Measurements from ENCODE around the gene GARNL3.

DNA sequence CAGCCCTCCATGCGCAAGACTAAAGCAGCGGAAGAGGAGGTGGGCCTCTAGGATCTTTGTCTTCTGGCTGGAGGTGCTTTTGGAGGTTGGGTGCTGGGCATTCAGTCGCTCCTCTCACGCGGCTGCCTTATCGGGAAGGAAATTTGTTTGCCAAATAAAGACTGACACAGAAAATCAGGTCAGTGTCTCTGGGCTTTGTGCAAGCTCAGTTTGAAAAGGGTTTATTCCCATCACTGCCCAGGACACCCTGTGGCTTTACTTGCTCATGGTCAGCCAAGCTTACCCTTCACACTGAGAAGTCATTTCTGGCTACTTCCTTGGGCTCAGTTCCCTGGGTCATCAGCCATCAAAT lies 142.9 kb downstream of the GARNL3 start:
- no peak for TF ChIP-seq POLR2A (IDR thresholded peaks at IDR 0.05)
- TF ChIP-seq, protein P1, sequence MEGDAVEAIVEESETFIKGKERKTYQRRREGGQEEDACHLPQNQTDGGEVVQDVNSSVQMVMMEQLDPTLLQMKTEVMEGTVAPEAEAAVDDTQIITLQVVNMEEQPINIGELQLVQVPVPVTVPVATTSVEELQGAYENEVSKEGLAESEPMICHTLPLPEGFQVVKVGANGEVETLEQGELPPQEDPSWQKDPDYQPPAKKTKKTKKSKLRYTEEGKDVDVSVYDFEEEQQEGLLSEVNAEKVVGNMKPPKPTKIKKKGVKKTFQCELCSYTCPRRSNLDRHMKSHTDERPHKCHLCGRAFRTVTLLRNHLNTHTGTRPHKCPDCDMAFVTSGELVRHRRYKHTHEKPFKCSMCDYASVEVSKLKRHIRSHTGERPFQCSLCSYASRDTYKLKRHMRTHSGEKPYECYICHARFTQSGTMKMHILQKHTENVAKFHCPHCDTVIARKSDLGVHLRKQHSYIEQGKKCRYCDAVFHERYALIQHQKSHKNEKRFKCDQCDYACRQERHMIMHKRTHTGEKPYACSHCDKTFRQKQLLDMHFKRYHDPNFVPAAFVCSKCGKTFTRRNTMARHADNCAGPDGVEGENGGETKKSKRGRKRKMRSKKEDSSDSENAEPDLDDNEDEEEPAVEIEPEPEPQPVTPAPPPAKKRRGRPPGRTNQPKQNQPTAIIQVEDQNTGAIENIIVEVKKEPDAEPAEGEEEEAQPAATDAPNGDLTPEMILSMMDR (IDR thresholded peaks at IDR 0.05): no peak
